ENCODE measurements around the gene FMO3.

- no peak for TF ChIP-seq POLR2A (IDR thresholded peaks at IDR 0.05; ENCODE audit: low read depth, low read length)
- TF ChIP-seq TAF1 (IDR thresholded peaks at IDR 0.05; ENCODE audit: borderline replicate concordance, low read depth, low read length), result no peak
- TF ChIP-seq POLR2AphosphoS5 (IDR thresholded peaks at IDR 0.05; ENCODE audit: low read depth, low read length), result no peak
These were observed 6.6 kb upstream of the FMO3 start for GRCh38 chr1:171084091-171084490.

Data from GM12892 (cell line).